Common myeloid progenitor, CD34-positive (primary cell): ENCODE data around the gene MUC4.
"Not testable (repeated sequence)": the region's sequence is repeated elsewhere in the genome, so short reads cannot be mapped to it uniquely, and the experiment has no call there.

ENCODE experiments used
- CTCF ChIA-PET: fragments of 350-600 bp; sonication (Branson Sonifier 250); formaldehyde crosslinking; loops from one replicate; lab custom pipeline; 2021; ENCODE audit warnings: antibody characterized with exemption; lab: Charles Lee
- POLR2A ChIA-PET: fragments of 350-600 bp; sonication (Branson Sonifier 250); formaldehyde crosslinking; loops from one replicate; lab custom pipeline; 2021; ENCODE audit warnings: antibody characterized with exemption; lab: Charles Lee
- DNase-seq, 3 donors: peaks; one replicate each; pipeline versions ENCODE4 v3.0.0 to v3.0.0-alpha.2; 2013
- H3K27ac ChIP-seq, 2 experiments: 1 replicate in 1 of 2; 2 replicates in 1 of 2; pipeline ENCODE4 v1.7.0; 2013; ENCODE audit warnings: inconsistent platforms in 2 of 2, low read length in 2 of 2, mild to moderate bottlenecking in 2 of 2, low read depth in 1 of 2, moderate library complexity in 1 of 2; ENCODE audit not compliant: severe bottlenecking in 2 of 2, insufficient read depth in 1 of 2, poor library complexity in 1 of 2
- H3K27me3 ChIP-seq, 5 experiments: replicated peaks in 2 of 5; 1 replicate in 3 of 5; 2 replicates in 2 of 5; pipeline versions ENCODE4 v1.6.1 to v1.7.0; 2013; ENCODE audit warnings: low read length in 4 of 5, mild to moderate bottlenecking in 2 of 5, moderate library complexity in 2 of 5, inconsistent platforms in 1 of 5; ENCODE audit not compliant: insufficient read depth in 5 of 5, control insufficient read depth in 4 of 5
- H3K36me3 ChIP-seq, 4 experiments: 1 replicate in 2 of 4; 2 replicates in 2 of 4; pipeline versions ENCODE4 v1.6.1 to v1.7.0; 2013; ENCODE audit warnings: low read length in 3 of 4, control low read depth in 1 of 4, mild to moderate bottlenecking in 1 of 4; ENCODE audit not compliant: control insufficient read depth in 4 of 4, insufficient read depth in 4 of 4
- H3K4me1 ChIP-seq, 4 experiments: 1 replicate in 3 of 4; 2 replicates in 1 of 4; pipeline versions ENCODE4 v1.6.1 to v1.7.1; 2013; ENCODE audit warnings: low read length in 3 of 4, mild to moderate bottlenecking in 3 of 4, control low read depth in 1 of 4, inconsistent platforms in 1 of 4, moderate library complexity in 1 of 4; ENCODE audit not compliant: control insufficient read depth in 4 of 4, insufficient read depth in 4 of 4; ENCODE audit errors: control extremely low read depth in 1 of 4
- H3K4me3 ChIP-seq, 7 experiments: 1 replicate in 4 of 7; 2 replicates in 3 of 7; pipeline versions ENCODE4 v1.5.1 to v1.7.0; 2013; ENCODE audit warnings: mild to moderate bottlenecking in 7 of 7, low read length in 6 of 7, moderate library complexity in 6 of 7, inconsistent platforms in 2 of 7, low read depth in 2 of 7, control low read depth in 1 of 7; ENCODE audit not compliant: insufficient read depth in 4 of 7, control insufficient read depth in 1 of 7; ENCODE audit errors: extremely low read depth in 1 of 7
- H3K9me3 ChIP-seq, 5 experiments: 1 replicate in 4 of 5; 2 replicates in 1 of 5; pipeline versions ENCODE4 v1.6.1 to v1.7.1; 2013; ENCODE audit warnings: low read length in 4 of 5, mild to moderate bottlenecking in 2 of 5, inconsistent platforms in 1 of 5, low read depth in 1 of 5, moderate library complexity in 1 of 5; ENCODE audit not compliant: control insufficient read depth in 4 of 5, insufficient read depth in 2 of 5; ENCODE audit errors: control extremely low read depth in 1 of 5
- whole genome bisulfite sequencing: methylation state at CpG from one replicate; pipeline ENCODE4 v1.1.5; 2013; ENCODE audit not compliant: insufficient coverage; 5-methylcytosine and 5-hydroxymethylcytosine counted together

MUC4 gene

GRCh38 chr3:195788711-195789581 lies 22.8 kb downstream of the MUC4 start:
- Histone ChIP-seq H3K4me3 (no peak overlapping the region), H3K9me3 (peaks cover 0 to 3% (median 0%) of the 10 kb centered on the region in 5 experiments), H3K27ac (no peak overlapping the region), H3K36me3 (no peaks in the 10 kb centered on the region), H3K4me1 (no peaks in the 10 kb centered on the region), H3K27me3 (no peaks in the 10 kb centered on the region)
- WGBS = 96% methylated on average over 22 of the region's 26 CpGs
- ChIA-PET POLR2A (no interaction called here), CTCF (no interaction called here)
- no peak for DNase-seq

GRCh38 chr3:195785781-195786405 lies 25.8 kb downstream of the MUC4 start:
- H3K9me3 ChIP-seq, DNase-seq, CTCF ChIA-PET, POLR2A ChIA-PET, H3K27ac ChIP-seq, H3K4me3 ChIP-seq, H3K27me3 ChIP-seq, H3K4me1 ChIP-seq, H3K36me3 ChIP-seq: not testable (repeated sequence)
- WGBS = 74% methylated on average over 19 of the region's 21 CpGs

GRCh38 chr3:195784031-195784430 lies 27.7 kb downstream of the MUC4 start:
- CTCF ChIA-PET, DNase-seq, H3K36me3 ChIP-seq, H3K4me1 ChIP-seq, H3K27me3 ChIP-seq, POLR2A ChIA-PET, H3K27ac ChIP-seq, H3K4me3 ChIP-seq, H3K9me3 ChIP-seq: not testable (repeated sequence)
- 87% methylated on average over 12 of the region's 14 CpGs for WGBS

- POLR2A ChIA-PET, H3K9me3 ChIP-seq, H3K27me3 ChIP-seq, DNase-seq, H3K4me1 ChIP-seq, H3K27ac ChIP-seq, H3K4me3 ChIP-seq, H3K36me3 ChIP-seq, CTCF ChIA-PET: not testable (repeated sequence)
- WGBS = 93% methylated on average over 9 of the region's 12 CpGs
Observed at GRCh38 chr3:195781236-195781635, 30.5 kb downstream of the MUC4 start.

GRCh38 chr3:195777975-195778374 lies 33.8 kb downstream of the MUC4 start:
- H3K36me3 ChIP-seq = no peaks in the 10 kb centered on the region
- H3K9me3 ChIP-seq = peaks cover 0 to 2% (median 0%) of the 10 kb centered on the region in 5 experiments
- CTCF ChIA-PET = no interaction called here
- no peak overlapping the region for H3K4me3 ChIP-seq
- WGBS = 88% methylated on average over 5 of the region's 11 CpGs
- no peaks in the 10 kb centered on the region for H3K4me1 ChIP-seq
- DNase-seq = no peak
- H3K27me3 ChIP-seq = no peaks in the 10 kb centered on the region
- H3K27ac ChIP-seq = no peak overlapping the region
- POLR2A ChIA-PET = no interaction called here

- 58% methylated on average over 13 of the region's 13 CpGs for WGBS
- no peaks in the 10 kb centered on the region for H3K9me3 ChIP-seq
- CTCF ChIA-PET = interaction anchor here (1.4 kb wide), 1 partner anchor 10 kb away, joined by 3 read pairs; no protein-coding TSS in a partner anchor
- H3K27me3 ChIP-seq = no peaks in the 10 kb centered on the region
- no peak overlapping the region for H3K4me3 ChIP-seq
- POLR2A ChIA-PET = interaction anchor here (0.6 kb wide), 1 partner anchor 22 kb away, joined by 3 read pairs; no protein-coding TSS in a partner anchor
- H3K4me1 ChIP-seq = no peaks in the 10 kb centered on the region
- H3K27ac ChIP-seq = no peak overlapping the region
- H3K36me3 ChIP-seq = no peaks in the 10 kb centered on the region
- DNase-seq = peak; percentile 42 to 58 (median 51)
Observed at GRCh38 chr3:195774917-195775316, 36.8 kb downstream of the MUC4 start.

- H3K4me3 ChIP-seq = no peak overlapping the region
- CTCF ChIA-PET = interaction anchor here (1.4 kb wide), 1 partner anchor 9 kb away, joined by 3 read pairs; no protein-coding TSS in a partner anchor
- H3K9me3 ChIP-seq = no peaks in the 10 kb centered on the region
- WGBS = 97% methylated on average over 20 of the region's 23 CpGs
- POLR2A ChIA-PET = no interaction called here
- no peaks in the 10 kb centered on the region for H3K27me3 ChIP-seq
- no peak overlapping the region for H3K27ac ChIP-seq
- H3K36me3 ChIP-seq = no peaks in the 10 kb centered on the region
- DNase-seq = no peak
- no peaks in the 10 kb centered on the region for H3K4me1 ChIP-seq
Observed at GRCh38 chr3:195773956-195774537, 37.7 kb downstream of the MUC4 start.
